CD4-positive, alpha-beta T cell treated with Interleukin-4 for 1 hour (primary cell): ENCODE measurements around the gene ASB10.
A peak's percentile ranks its signal among the peaks of the same experiment; 100 is the strongest.

Experiments
- DNase-seq, 2 donors: peaks; one replicate each; pipeline ENCODE4 v3.0.0-alpha.2; 2020 to 2022

ASB10 gene

GRCh38 chr7:151209588-151209987, 22.5 kb upstream of the ASB10 start:
- DNase-seq: no peak

GRCh38 chr7:151208253-151208862, 21.3 kb upstream of the ASB10 start:
- DNase-seq: no peak

GRCh38 chr7:151207804-151208203, 20.8 kb upstream of the ASB10 start:
- no peak for DNase-seq

- DNase-seq: no peak
These were observed 20.3 kb upstream of the ASB10 start for GRCh38 chr7:151207315-151207714.

GRCh38 chr7:151206914-151207313, 19.9 kb upstream of the ASB10 start:
- peak; percentile 16 to 74 for DNase-seq

GRCh38 chr7:151205730-151206129, 18.7 kb upstream of the ASB10 start:
- no peak for DNase-seq

- DNase-seq: no peak
These were observed 17.5 kb upstream of the ASB10 start for GRCh38 chr7:151204383-151205032.

GRCh38 chr7:151202836-151203235, 15.8 kb upstream of the ASB10 start:
- no peak for DNase-seq

- no peak for DNase-seq
These were observed 14.7 kb upstream of the ASB10 start for GRCh38 chr7:151201751-151202150.

GRCh38 chr7:151201344-151201743, 14.3 kb upstream of the ASB10 start:
- DNase-seq: no peak

GRCh38 chr7:151198945-151199848, 12.1 kb upstream of the ASB10 start:
- no peak for DNase-seq

- DNase-seq: no peak
These were observed 10.9 kb upstream of the ASB10 start for GRCh38 chr7:151197932-151198331.

- DNase-seq: no peak
These were observed 8.8 kb upstream of the ASB10 start for GRCh38 chr7:151195616-151196450.

- no peak for DNase-seq
These were observed 7.1 kb upstream of the ASB10 start for GRCh38 chr7:151194188-151194587.

- DNase-seq: no peak
These were observed 6.3 kb upstream of the ASB10 start for GRCh38 chr7:151193203-151193978.

GRCh38 chr7:151192002-151192539, 5.0 kb upstream of the ASB10 start:
- no peak for DNase-seq

GRCh38 chr7:151191544-151191943, 4.5 kb upstream of the ASB10 start:
- DNase-seq: no peak

- no peak for DNase-seq
These were observed 2.0 kb upstream of the ASB10 start for GRCh38 chr7:151189038-151189437.

- DNase-seq: no peak
These were observed 1.1 kb upstream of the ASB10 start for GRCh38 chr7:151188252-151188542.

GRCh38 chr7:151187409-151188251, 580 bp upstream of the ASB10 start:
- no peak for DNase-seq
